ENCODE data around the gene ARL13B. TPM values are rescaled to one million over a fixed set of nuclear protein-coding genes. Genes with fewer than 3 reads are reported as not detected.
"Not testable (repeated sequence)": the region's sequence is repeated elsewhere in the genome, so short reads cannot be mapped to it uniquely, and the experiment has no call there.

ARL13B gene
- total and polyA plus RNA-seq, 2 donors (not counting 1 experiment from before 2014, with no cell fraction given) = 1.3 to 12.9 TPM

GRCh38 chr3:93962798-93963197, 17.2 kb upstream of the ARL13B start:
- H3K9me3 Mint-ChIP-seq (ENCODE audit: insufficient read depth) = no peaks in the 10 kb centered on the region
- Histone ChIP-seq H3K4me1 (ENCODE audit: control insufficient read depth in 2 of 2, insufficient read depth in 2 of 2, low read length in 2 of 2) (no peaks in the 10 kb centered on the region), H4K20me1 (ENCODE audit: control insufficient read depth, insufficient read depth, low read length, poor library complexity, severe bottlenecking) (no peaks in the 10 kb centered on the region), H3K9me3 (ENCODE audit: control extremely low read depth in 1 of 3, control insufficient read depth in 2 of 3, insufficient read depth in 1 of 3, low read length in 2 of 3) (peaks cover 0 to 4% (median 0%) of the 10 kb centered on the region in 3 donors), H3K27ac (ENCODE audit: low read length in 2 of 2) (no peak overlapping the region), H3K4me2 (replicated peaks; ENCODE audit: low read depth, low read length, poor library complexity, severe bottlenecking) (no peak overlapping the region), H3K36me3 (replicated peaks in 1 of 2; ENCODE audit: control extremely low read depth in 1 of 2, control insufficient read depth in 1 of 2, extremely low read depth in 1 of 2, insufficient read depth in 2 of 2, low read length in 1 of 2) (no peaks in the 10 kb centered on the region), H3K79me2 (ENCODE audit: control insufficient read depth, insufficient read depth, low read length) (no peaks in the 10 kb centered on the region), H3K4me3 (ENCODE audit: control extremely low read depth in 1 of 5, extremely low read depth in 1 of 5, insufficient read depth in 1 of 5, low read depth in 2 of 5, low read length in 4 of 5) (no peak overlapping the region), H3K27me3 (replicated peaks in 1 of 4; ENCODE audit: control extremely low read depth in 1 of 4, control insufficient read depth in 3 of 4, insufficient read depth in 4 of 4, low read length in 3 of 4) (peaks cover 0 to 2% (median 0%) of the 10 kb centered on the region in 4 experiments), H3K9ac (ENCODE audit: low read length) (no peak overlapping the region), H2AFZ (ENCODE audit: insufficient read depth, low read depth, low read length, poor library complexity, severe bottlenecking) (no peak overlapping the region)
- H3K27ac Mint-ChIP-seq = no peak overlapping the region
- CTCF ChIA-PET = no interaction called here
- no peaks in the 10 kb centered on the region for H3K4me1 Mint-ChIP-seq
- DNase-seq = no peak
- 88% methylated on average over 3 of the region's 3 CpGs for WGBS (ENCODE audit: insufficient coverage)
- POLR2A ChIA-PET = no interaction called here
- no peak for ATAC-seq (ENCODE audit: low read depth)
- no peak for TF ChIP-seq CTCF (IDR thresholded peaks at IDR 0.05)
- no peak for TF ChIP-seq EZH2 (IDR thresholded peaks at IDR 0.05; ENCODE audit: borderline replicate concordance, insufficient read depth, low read depth, low read length, poor library complexity, severe bottlenecking)
- peaks cover 10% of the 10 kb centered on the region for H3K27me3 Mint-ChIP-seq
- intact Hi-C loops (cut with micrococcal nuclease) = no loop called here
- H3K4me3 Mint-ChIP-seq = no peak overlapping the region

GRCh38 chr3:93965106-93965505, 14.8 kb upstream of the ARL13B start:
- intact Hi-C loops (cut with micrococcal nuclease); CTCF ChIA-PET; POLR2A ChIA-PET; H3K4me3 Mint-ChIP-seq; H3K27ac Mint-ChIP-seq; H3K36me3 ChIP-seq (replicated peaks in 1 of 2; ENCODE audit: control extremely low read depth in 1 of 2, control insufficient read depth in 1 of 2, extremely low read depth in 1 of 2, insufficient read depth in 2 of 2, low read length in 1 of 2); H3K9me3 ChIP-seq (ENCODE audit: control extremely low read depth in 1 of 3, control insufficient read depth in 2 of 3, insufficient read depth in 1 of 3, low read length in 2 of 3); H3K4me1 ChIP-seq (ENCODE audit: control insufficient read depth in 2 of 2, insufficient read depth in 2 of 2, low read length in 2 of 2); H2AFZ ChIP-seq (ENCODE audit: insufficient read depth, low read depth, low read length, poor library complexity, severe bottlenecking); H3K27ac ChIP-seq (ENCODE audit: low read length in 2 of 2); H3K4me2 ChIP-seq (replicated peaks; ENCODE audit: low read depth, low read length, poor library complexity, severe bottlenecking); H4K20me1 ChIP-seq (ENCODE audit: control insufficient read depth, insufficient read depth, low read length, poor library complexity, severe bottlenecking); H3K27me3 ChIP-seq (replicated peaks in 1 of 4; ENCODE audit: control extremely low read depth in 1 of 4, control insufficient read depth in 3 of 4, insufficient read depth in 4 of 4, low read length in 3 of 4); DNase-seq; H3K9me3 Mint-ChIP-seq (ENCODE audit: insufficient read depth); ATAC-seq (ENCODE audit: low read depth); H3K79me2 ChIP-seq (ENCODE audit: control insufficient read depth, insufficient read depth, low read length); H3K4me3 ChIP-seq (ENCODE audit: control extremely low read depth in 1 of 5, extremely low read depth in 1 of 5, insufficient read depth in 1 of 5, low read depth in 2 of 5, low read length in 4 of 5); H3K4me1 Mint-ChIP-seq; H3K9ac ChIP-seq (ENCODE audit: low read length): not testable (repeated sequence)
- peaks cover 15% of the 10 kb centered on the region for H3K27me3 Mint-ChIP-seq
- WGBS (ENCODE audit: insufficient coverage) = 97% methylated on average over 18 of the region's 19 CpGs
